Ammon's horn (tissue), 1 donor: Measurements from ENCODE around the gene B3GALT4.
A peak's percentile ranks its signal among the peaks of the same experiment; 100 is the strongest.

Source experiments
- DNase-seq: peaks from one replicate; pipeline ENCODE4 v3.0.0-alpha.2; 2016; ENCODE audit warnings: low spot score

B3GALT4 gene

GRCh38 chr6:33315793-33316602, 39.1 kb downstream of the B3GALT4 start:
- DNase-seq, result no peak

GRCh38 chr6:33316603-33317418, 39.9 kb downstream of the B3GALT4 start:
- DNase-seq, result no peak

- DNase-seq, result peak; percentile 41
Observed at GRCh38 chr6:33317419-33317668, 40.4 kb downstream of the B3GALT4 start.

- DNase-seq, result peak; percentile 99
Observed at GRCh38 chr6:33317669-33318425, 40.9 kb downstream of the B3GALT4 start, which contains the start of gene ZBTB22. TSS of gene ZBTB22 (minus strand) at chr6:33317744. CDS start at chr6:33316916, 828 bp downstream.

- DNase-seq, result no peak
Observed at GRCh38 chr6:33318426-33319073, 41.6 kb downstream of the B3GALT4 start.

GRCh38 chr6:33319939-33320314, 43.0 kb downstream of the B3GALT4 start:
- no peak for DNase-seq

GRCh38 chr6:33320315-33321181, 43.6 kb downstream of the B3GALT4 start:
- no peak for DNase-seq

- no peak for DNase-seq
Observed at GRCh38 chr6:33321227-33321626, 44.3 kb downstream of the B3GALT4 start.

- DNase-seq, result no peak
Observed at GRCh38 chr6:33323623-33323948, 46.7 kb downstream of the B3GALT4 start.

- no peak for DNase-seq
Observed at GRCh38 chr6:33324125-33324524, 47.2 kb downstream of the B3GALT4 start.
